HepG2 (cell line): Measurements from ENCODE around the gene PREX1. TPM values are rescaled to one million over a fixed set of nuclear protein-coding genes. Genes with fewer than 3 reads are reported as not detected.

Experiments
- AKNA ChIP-seq: sonication (generic); formaldehyde crosslinking; IDR thresholded peaks from 2 replicates; pipeline ENCODE4 v1.4.0; 2020; ENCODE audit warnings: missing genetic modification reagents, borderline replicate concordance
- DDIT3 ChIP-seq: sonication (generic); formaldehyde crosslinking; IDR thresholded peaks from 2 replicates; pipeline ENCODE4 v1.4.0; 2020; ENCODE audit warnings: mild to moderate bottlenecking, missing genetic modification reagents
- DMAP1 ChIP-seq: IDR thresholded peaks from 2 replicates; pipeline ENCODE4 v1.6.1; 2016
- ETV5 ChIP-seq: IDR thresholded peaks from 2 replicates; pipeline ENCODE4 v1.6.1; 2018; ENCODE audit warnings: missing biosample characterization, missing genetic modification reagents, inconsistent platforms, borderline replicate concordance
- FOSL2 ChIP-seq: sonication (generic); formaldehyde crosslinking; IDR thresholded peaks from 2 replicates; pipeline ENCODE4 v1.4.0; 2020; ENCODE audit warnings: missing genetic modification reagents
- GFI1 ChIP-seq: sonication (generic); formaldehyde crosslinking; IDR thresholded peaks from 2 replicates; pipeline ENCODE4 v1.5.0; 2020; ENCODE audit warnings: missing genetic modification reagents, mild to moderate bottlenecking, borderline replicate concordance
- HNF1B ChIP-seq: sonication (generic); formaldehyde crosslinking; IDR thresholded peaks from 2 replicates; pipeline ENCODE4 v1.5.1; 2020; ENCODE audit warnings: mild to moderate bottlenecking, moderate library complexity, missing genetic modification reagents
- HNF4G ChIP-seq, 2 experiments: sonication (generic) in 1 of 2; formaldehyde crosslinking in 1 of 2; IDR thresholded peaks; 2 replicates each; pipeline versions ENCODE4 v1.4.0 to v1.6.1; 2011 to 2020; ENCODE audit warnings: borderline replicate concordance in 2 of 2, low read depth in 2 of 2, mild to moderate bottlenecking in 2 of 2, low read length in 1 of 2, missing genetic modification reagents in 1 of 2, moderate library complexity in 1 of 2
- HNRNPLL ChIP-seq: fragments of 200-400 bp; formaldehyde crosslinking; IDR thresholded peaks from 2 replicates; pipeline ENCODE4 v1.6.1; 2017; ENCODE audit warnings: mild to moderate bottlenecking, low read depth, low read length; ENCODE audit not compliant: poor library complexity, severe bottlenecking
- KDM6A ChIP-seq: IDR thresholded peaks from 2 replicates; pipeline ENCODE4 v1.6.1; 2016; ENCODE audit warnings: low read depth
- KLF13 ChIP-seq: sonication (generic); formaldehyde crosslinking; IDR thresholded peaks from 2 replicates; pipeline ENCODE4 v1.4.0; 2020; ENCODE audit warnings: mild to moderate bottlenecking, missing genetic modification reagents
- LRRFIP1 ChIP-seq: sonication (generic); formaldehyde crosslinking; conservative IDR thresholded peaks from 2 replicates; pipeline ENCODE4 v1.4.0; 2020; ENCODE audit warnings: missing genetic modification reagents
- MXI1 ChIP-seq: IDR thresholded peaks from 3 replicates; pipeline ENCODE4 v1.6.1; 2012; ENCODE audit warnings: low read depth, low read length, inconsistent platforms, borderline replicate concordance
- NAIF1 ChIP-seq: sonication (generic); formaldehyde crosslinking; IDR thresholded peaks from 2 replicates; pipeline ENCODE4 v1.5.0; 2020; ENCODE audit warnings: mild to moderate bottlenecking, missing genetic modification reagents, borderline replicate concordance
- RARA ChIP-seq: IDR thresholded peaks from 2 replicates; pipeline ENCODE4 v1.6.1; 2016; ENCODE audit warnings: missing genetic modification reagents, missing compliant biosample characterization
- RBM22 ChIP-seq: fragments of 200-400 bp; formaldehyde crosslinking; optimal IDR thresholded peaks from 2 replicates; pipeline ENCODE3; 2017; ENCODE audit warnings: mild to moderate bottlenecking, low read length, moderate library complexity
- RNF2 ChIP-seq: fragments of 450-650 bp; conservative IDR thresholded peaks from 2 replicates; pipeline ENCODE4 v1.6.1; 2016; ENCODE audit warnings: low read depth
- SIN3A ChIP-seq: IDR thresholded peaks from 2 replicates; pipeline ENCODE4 v1.6.1; 2011; ENCODE audit warnings: low read depth, mild to moderate bottlenecking, control low read depth, low read length, borderline replicate concordance
- ZNF136 ChIP-seq: sonication (generic); formaldehyde crosslinking; IDR thresholded peaks from 2 replicates; pipeline ENCODE4 v1.8.1; 2022; ENCODE audit warnings: low read depth, mild to moderate bottlenecking, moderate library complexity, missing genetic modification reagents
- ZNF589 ChIP-seq: sonication (generic); formaldehyde crosslinking; conservative IDR thresholded peaks from 2 replicates; pipeline ENCODE4 v1.8.0; 2022; ENCODE audit warnings: mild to moderate bottlenecking, moderate library complexity, missing genetic modification reagents
- ZNF816 ChIP-seq: sonication (generic); formaldehyde crosslinking; IDR thresholded peaks from 2 replicates; pipeline ENCODE4 v1.8.0; 2022; ENCODE audit warnings: missing genetic modification reagents, mild to moderate bottlenecking, borderline replicate concordance
- polyA plus RNA-seq, 8 experiments: library from polyadenylated mRNA; depleted of rRNA in 3 of 8; stranded (reverse) in 7 of 8; unstranded in 1 of 8; fragments of >200 nt; fragmentation: Illumina TruSeq in 4 of 8; extraction: Trizol in 4 of 8; gene quantifications; 2 replicates each; pipeline versions ENCODE4 v1.2.1 to v1.2.3, GENCODE V29; 2011 to 2016; ENCODE audit warnings: low read depth in 4 of 8, missing spikeins in 1 of 8, mixed read lengths in 1 of 8; ENCODE audit not compliant: insufficient read depth in 1 of 8
- total RNA-seq, 5 experiments: library from RNA; depleted of rRNA; stranded (reverse); fragments of >200 nt; fragmentation: Illumina TruSeq; extraction: Trizol; gene quantifications; 2 replicates each; pipeline ENCODE4 v1.2.3, GENCODE V29; 2016; ENCODE audit warnings: low read depth in 1 of 5

PREX1 gene
- total and polyA plus RNA-seq, 2 of the 13 experiments (the other 11 are each of a cell fraction or from before 2014, with no cell fraction given) = 0.02 to 0.04 TPM

GRCh38 chr20:48609491-48609978, 218.3 kb downstream of the PREX1 start (continued):
- TF ChIP-seq HNF1B (CRISPR knock-in tag) = no peak
- TF ChIP-seq ETV5 (CRISPR knock-in tag) = no peak
- peak; percentile 31; the same call in 1 of the 2 replicates for TF ChIP-seq RARA
- TF ChIP-seq MXI1 = no peak
- no peak for TF ChIP-seq RNF2
- no peak for TF ChIP-seq ZNF816 (CRISPR knock-in tag)
- no peak for TF ChIP-seq RBM22
- no peak for TF ChIP-seq SIN3A
- no peak for TF ChIP-seq HNF4G (IDR thresholded peaks at IDR 0.05; ENCODE audit: borderline replicate concordance, low read depth, low read length)
- TF ChIP-seq HNF4G (CRISPR knock-in tag; IDR thresholded peaks at IDR 0.05; ENCODE audit: borderline replicate concordance, low read depth) = no peak
- TF ChIP-seq KLF13 (CRISPR knock-in tag) = no peak
- no peak for TF ChIP-seq KDM6A (CRISPR knock-in tag)
- no peak for TF ChIP-seq ZNF589 (CRISPR knock-in tag)
- no peak for TF ChIP-seq HNRNPLL
- TF ChIP-seq DMAP1 (CRISPR knock-in tag) = no peak
- TF ChIP-seq ZNF136 = no peak
- TF ChIP-seq NAIF1 = no peak
- TF ChIP-seq FOSL2 (CRISPR knock-in tag) = no peak
- no peak for TF ChIP-seq GFI1
- TF ChIP-seq AKNA (CRISPR knock-in tag) = no peak
- no peak for TF ChIP-seq LRRFIP1 (CRISPR knock-in tag)
- no peak for TF ChIP-seq DDIT3 (CRISPR knock-in tag)
